ENCODE data around the gene ARPC1A. TPM values are rescaled to one million over a fixed set of nuclear protein-coding genes. Genes with fewer than 3 reads are reported as not detected.

Gene ARPC1A
- total RNA-seq, 4 donors from 2014 or later = 75.0 to 112 (median 98.3) TPM

- Histone ChIP-seq H3K36me3 (peaks cover 0 to 79% of the 10 kb centered on the region in 2 donors), H3K27ac (no peak overlapping the region), H3K27me3 (no peaks in the 10 kb centered on the region), H3K4me3 (no peak overlapping the region), H3K4me1 (peaks cover 0 to 25% (median 6%) of the 10 kb centered on the region in 3 donors), H3K9me3 (no peaks in the 10 kb centered on the region)
- no peak for ATAC-seq
- WGBS, 2 donors (ENCODE audit: low coverage in 1 of 2) = 100% methylated on average over 2 of the region's 13 CpGs; no CpG with 5 or more reads in 1 of the 2 donors
- TF ChIP-seq POLR2AphosphoS5 (IDR thresholded peaks at IDR 0.05) = no peak
- TF ChIP-seq EP300 (IDR thresholded peaks at IDR 0.05) = no peak
- TF ChIP-seq POLR2A (IDR thresholded peaks at IDR 0.05) = no peak
- TF ChIP-seq, protein P1, sequence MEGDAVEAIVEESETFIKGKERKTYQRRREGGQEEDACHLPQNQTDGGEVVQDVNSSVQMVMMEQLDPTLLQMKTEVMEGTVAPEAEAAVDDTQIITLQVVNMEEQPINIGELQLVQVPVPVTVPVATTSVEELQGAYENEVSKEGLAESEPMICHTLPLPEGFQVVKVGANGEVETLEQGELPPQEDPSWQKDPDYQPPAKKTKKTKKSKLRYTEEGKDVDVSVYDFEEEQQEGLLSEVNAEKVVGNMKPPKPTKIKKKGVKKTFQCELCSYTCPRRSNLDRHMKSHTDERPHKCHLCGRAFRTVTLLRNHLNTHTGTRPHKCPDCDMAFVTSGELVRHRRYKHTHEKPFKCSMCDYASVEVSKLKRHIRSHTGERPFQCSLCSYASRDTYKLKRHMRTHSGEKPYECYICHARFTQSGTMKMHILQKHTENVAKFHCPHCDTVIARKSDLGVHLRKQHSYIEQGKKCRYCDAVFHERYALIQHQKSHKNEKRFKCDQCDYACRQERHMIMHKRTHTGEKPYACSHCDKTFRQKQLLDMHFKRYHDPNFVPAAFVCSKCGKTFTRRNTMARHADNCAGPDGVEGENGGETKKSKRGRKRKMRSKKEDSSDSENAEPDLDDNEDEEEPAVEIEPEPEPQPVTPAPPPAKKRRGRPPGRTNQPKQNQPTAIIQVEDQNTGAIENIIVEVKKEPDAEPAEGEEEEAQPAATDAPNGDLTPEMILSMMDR (IDR thresholded peaks at IDR 0.05) = no peak
Measured at GRCh38 chr7:99389772-99390171, 64.1 kb downstream of the ARPC1A start.

DNA sequence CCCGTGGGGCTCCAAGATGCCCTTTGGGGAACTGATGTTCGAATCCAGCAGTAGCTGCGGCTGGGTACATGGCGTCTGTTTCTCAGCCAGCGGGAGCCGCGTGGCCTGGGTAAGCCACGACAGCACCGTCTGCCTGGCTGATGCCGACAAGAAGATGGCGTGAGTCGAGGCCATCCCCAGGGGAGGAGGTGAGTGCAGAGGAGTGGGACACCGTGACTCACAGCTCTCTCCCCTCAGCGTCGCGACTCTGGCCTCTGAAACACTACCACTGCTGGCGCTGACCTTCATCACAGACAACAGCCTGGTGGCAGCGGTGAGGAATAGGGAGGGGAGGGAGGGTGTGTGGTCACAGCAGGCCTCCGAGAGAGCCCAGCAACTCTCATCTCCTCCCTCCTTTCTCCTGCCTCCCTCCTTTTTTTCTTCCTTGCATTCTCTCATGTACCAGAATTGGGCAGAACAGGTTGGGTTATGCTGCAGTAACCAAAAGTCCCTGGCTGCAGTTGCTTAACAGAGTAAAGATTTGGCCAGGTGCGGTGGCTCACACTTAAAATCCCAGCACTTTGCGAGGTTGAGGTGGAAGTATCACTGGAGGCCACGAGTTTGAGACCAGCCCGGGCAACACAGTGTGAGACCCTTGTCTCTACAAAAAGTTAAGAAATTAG, 65.4 kb downstream of the ARPC1A start:
- H3K36me3 ChIP-seq = peaks cover 0 to 83% of the 10 kb centered on the region in 2 donors
- TF ChIP-seq EP300 (IDR thresholded peaks at IDR 0.05) (no peak), POLR2AphosphoS5 (IDR thresholded peaks at IDR 0.05) (no peak), POLR2A (IDR thresholded peaks at IDR 0.05) (no peak)
- TF ChIP-seq, protein P1 (IDR thresholded peaks at IDR 0.05) = no peak
- WGBS, 2 donors (ENCODE audit: low coverage in 1 of 2) = 90 to 96% methylated on average over 4 to 10 of the region's 23 CpGs

GRCh38 chr7:99392046-99392445, 66.3 kb downstream of the ARPC1A start:
- Histone ChIP-seq H3K4me3 (peak overlapping the region in 1 of 2 donors; percentile 69), H3K27me3 (no peaks in the 10 kb centered on the region)

More for the DNA sequence above, 65.4 kb downstream of the ARPC1A start:
- Histone ChIP-seq H3K27ac (no peak overlapping the region), H3K4me1 (peaks cover 0 to 25% (median 6%) of the 10 kb centered on the region in 3 donors), H3K9me3 (no peaks in the 10 kb centered on the region), H3K4me3 (no peak overlapping the region), H3K27me3 (no peaks in the 10 kb centered on the region)
- ATAC-seq = no peak

GRCh38 chr7:99392659-99393354, 67.1 kb downstream of the ARPC1A start:
- WGBS, 2 donors (ENCODE audit: low coverage in 1 of 2) = no CpG with 5 or more reads among the region's 68 CpGs
- Histone ChIP-seq H3K9me3 (no peaks in the 10 kb centered on the region), H3K36me3 (peaks cover 0 to 83% of the 10 kb centered on the region in 2 donors), H3K4me3 (peak overlapping the region; percentile 37 to 69), H3K27me3 (no peaks in the 10 kb centered on the region), H3K4me1 (peaks cover 0 to 25% (median 6%) of the 10 kb centered on the region in 3 donors), H3K27ac (peak overlapping the region in 3 of 4 donors; percentile 78 to 84 (median 82))
- peak; percentile 90 for ATAC-seq
- TF ChIP-seq, protein P1 (IDR thresholded peaks at IDR 0.05) = no peak
- no peak for TF ChIP-seq EP300 (IDR thresholded peaks at IDR 0.05)
- peak; percentile 60 for TF ChIP-seq POLR2AphosphoS5 (IDR thresholded peaks at IDR 0.05)
- TF ChIP-seq POLR2A (IDR thresholded peaks at IDR 0.05) = no peak

More at GRCh38 chr7:99392046-99392445, 66.3 kb downstream of the ARPC1A start:
- Histone ChIP-seq H3K27ac (peak overlapping the region in 3 of 4 donors; percentile 78 to 84 (median 82)), H3K36me3 (peaks cover 0 to 83% of the 10 kb centered on the region in 2 donors), H3K4me1 (peaks cover 0 to 25% (median 6%) of the 10 kb centered on the region in 3 donors), H3K9me3 (no peaks in the 10 kb centered on the region)
- no peak for ATAC-seq
- 81 to 90% methylated on average over 2 to 4 of the region's 8 CpGs for WGBS, 2 donors (ENCODE audit: low coverage in 1 of 2)
- TF ChIP-seq, protein P1 (IDR thresholded peaks at IDR 0.05) = no peak
- TF ChIP-seq EP300 (IDR thresholded peaks at IDR 0.05) = no peak
- TF ChIP-seq POLR2AphosphoS5 (IDR thresholded peaks at IDR 0.05) = no peak
- no peak for TF ChIP-seq POLR2A (IDR thresholded peaks at IDR 0.05)
